GM19438 (cell line): Measurements from ENCODE around the gene NRF1.
"Not testable (repeated sequence)": the region's sequence is repeated elsewhere in the genome, so short reads cannot be mapped to it uniquely, and the experiment has no call there.

ENCODE experiments used
- ATAC-seq: cut with Tn5 transposase; IDR thresholded peaks from one replicate; pipeline ENCODE4 v1.9.1; 2021; ENCODE audit warnings: low read depth; ENCODE audit not compliant: unreplicated experiment

The NRF1 gene

GRCh38 chr7:129611246-129612111 is at the start of gene NRF1:
Gene NRF1 (plus strand): TSS chr7:129611720. CDS start chr7:129657352, 45,632 bp downstream.
- peak; percentile 61 for ATAC-seq

GRCh38 chr7:129566323-129566722 is 45.2 kb upstream of the NRF1 start:
- not testable (repeated sequence) for ATAC-seq

DNA sequence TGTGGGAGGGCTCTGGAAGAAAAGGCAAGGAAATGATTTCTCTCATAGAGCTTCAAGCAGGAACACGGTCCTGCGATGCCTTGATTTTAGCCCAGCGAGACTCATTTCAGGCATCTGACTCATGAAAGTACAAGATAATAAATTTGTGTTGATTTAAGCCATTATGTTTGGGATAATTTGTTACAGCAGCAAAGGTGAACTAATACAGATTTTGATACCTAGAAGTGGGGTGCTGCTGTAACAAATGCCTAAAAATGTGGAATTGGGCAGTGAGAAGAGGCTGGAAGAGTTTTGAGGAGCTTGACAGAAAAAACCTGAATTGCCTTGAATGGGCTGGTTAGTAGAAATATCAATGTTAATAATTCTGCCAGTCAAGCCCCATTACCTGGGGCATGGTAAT is 44.1 kb upstream of the NRF1 start:
- ATAC-seq: no peak

DNA sequence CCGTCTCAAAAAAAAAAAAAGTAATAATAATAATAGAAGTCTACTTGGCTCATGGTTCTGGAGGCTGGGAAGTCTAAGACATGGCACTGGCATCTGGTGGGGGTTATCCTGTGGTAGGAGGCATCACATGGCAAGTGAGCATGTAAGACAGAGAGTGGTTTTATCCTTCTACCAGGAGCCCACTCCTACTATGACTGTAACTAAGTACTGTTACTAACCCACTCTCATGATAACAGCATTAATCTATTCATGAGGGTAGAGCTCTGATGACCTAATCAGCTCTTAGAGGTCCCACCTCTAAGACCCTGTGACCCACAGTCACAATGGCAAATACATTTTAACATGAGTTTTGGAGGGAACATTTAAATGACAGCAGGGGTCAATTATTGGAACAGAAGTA is 43.3 kb upstream of the NRF1 start:
- ATAC-seq: no peak

GRCh38 chr7:129569326-129569725 is 42.2 kb upstream of the NRF1 start:
- no peak for ATAC-seq

- ATAC-seq: no peak
Measured at GRCh38 chr7:129569811-129570215, 41.7 kb upstream of the NRF1 start.

GRCh38 chr7:129571201-129571600 is 40.3 kb upstream of the NRF1 start:
- no peak for ATAC-seq

DNA sequence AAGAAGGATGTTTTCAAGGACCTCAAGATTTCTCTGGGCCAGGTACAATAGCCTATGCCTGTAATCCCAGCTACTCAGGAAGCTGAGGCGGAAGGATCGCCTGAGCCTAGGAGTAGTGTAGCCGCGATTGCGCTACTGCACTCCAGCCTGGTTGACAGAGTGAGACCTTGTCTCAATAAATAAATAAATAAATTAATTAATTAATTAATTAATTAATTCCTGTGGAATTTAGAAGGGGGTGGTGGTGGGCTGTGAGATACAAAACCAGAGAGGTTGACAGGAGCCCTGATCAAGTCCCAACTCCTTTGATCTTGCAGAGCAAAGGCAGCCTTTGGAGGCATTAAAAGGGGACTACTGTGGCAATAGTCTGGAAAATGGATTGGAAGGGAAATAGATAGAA is 39.3 kb upstream of the NRF1 start:
- no peak for ATAC-seq

DNA sequence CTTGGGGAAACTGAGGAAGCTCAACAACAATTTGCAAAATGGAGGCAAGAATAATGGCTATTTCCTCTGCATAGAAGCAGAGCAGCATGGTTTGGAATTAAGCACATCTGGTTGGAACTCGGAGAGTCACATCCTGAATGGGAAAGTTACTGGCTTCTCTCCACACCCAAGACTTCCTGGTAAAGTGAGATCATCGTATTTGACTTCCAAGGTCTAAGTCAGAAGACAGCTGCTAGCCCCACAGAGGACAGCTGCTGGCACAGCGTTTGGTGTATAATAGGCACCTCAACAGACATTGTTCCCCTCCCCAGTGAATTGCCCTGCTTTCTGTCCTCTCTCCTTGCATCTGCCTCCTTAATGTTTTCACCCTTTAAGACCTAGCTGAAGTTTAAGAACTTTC is 37.0 kb upstream of the NRF1 start:
- ATAC-seq: no peak

DNA sequence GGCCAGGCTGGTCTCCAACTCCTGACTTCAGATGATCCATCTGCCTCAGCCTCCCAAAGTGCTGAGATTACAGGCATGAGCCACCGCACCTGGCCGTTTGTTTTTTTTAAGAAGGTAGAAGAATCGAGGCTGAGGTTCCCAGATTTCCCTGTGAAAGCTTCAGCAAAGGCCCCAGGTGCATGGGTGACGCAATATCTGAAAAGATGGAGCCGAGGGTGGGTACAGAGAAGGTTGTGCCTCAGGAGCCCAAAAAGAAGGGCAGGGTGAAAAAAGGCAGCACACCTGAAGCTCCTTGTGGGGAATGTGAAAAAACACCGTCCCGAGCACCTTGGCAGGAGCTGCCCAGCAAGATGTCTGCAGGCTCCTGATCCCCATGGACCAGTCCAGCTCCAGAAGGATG is 35.8 kb upstream of the NRF1 start:
- ATAC-seq: no peak

DNA sequence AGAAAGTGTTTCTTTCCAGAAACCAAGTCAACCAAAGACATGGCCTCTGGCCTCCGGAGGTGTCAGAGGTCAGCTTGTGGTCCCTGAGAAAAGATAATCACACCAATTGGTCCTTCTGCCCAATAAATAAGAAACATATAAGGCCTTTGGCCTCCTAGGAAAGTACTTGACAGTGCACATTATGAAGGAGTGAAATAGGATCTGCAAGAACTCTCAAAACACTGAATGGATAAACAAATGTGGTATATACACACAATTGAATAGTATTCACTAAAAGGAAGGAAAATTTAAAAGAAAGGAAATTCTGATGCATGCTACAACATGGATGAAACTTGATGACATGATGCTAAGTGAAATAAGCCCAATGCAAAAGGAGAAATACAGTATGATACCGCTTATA is 35.4 kb upstream of the NRF1 start:
- ATAC-seq: no peak

- ATAC-seq: no peak
Measured at GRCh38 chr7:129578829-129579228, 32.7 kb upstream of the NRF1 start.

GRCh38 chr7:129586179-129586578 is 25.3 kb upstream of the NRF1 start:
- ATAC-seq: not testable (repeated sequence)

GRCh38 chr7:129588268-129588667 is 23.3 kb upstream of the NRF1 start:
- ATAC-seq: no peak

- no peak for ATAC-seq
Measured at GRCh38 chr7:129591868-129592267, 19.7 kb upstream of the NRF1 start.

DNA sequence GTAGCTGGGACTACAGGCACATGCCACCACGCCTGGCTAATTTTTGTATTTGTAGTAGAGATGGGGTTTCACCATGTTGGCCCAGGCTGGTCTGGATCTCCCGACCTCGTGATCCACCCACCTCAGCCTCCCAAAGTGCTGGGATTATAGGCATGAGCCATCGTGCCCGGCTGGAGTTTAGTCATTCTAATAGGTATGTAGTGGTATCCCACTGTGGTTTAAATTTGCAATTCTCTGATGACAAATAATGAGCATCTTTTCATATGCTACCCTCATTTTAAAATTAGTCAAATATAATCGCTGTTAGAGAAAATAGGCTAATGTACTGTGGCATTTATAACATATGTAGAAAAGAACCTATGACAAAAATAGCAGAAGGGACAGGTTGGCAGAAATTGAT is 15.1 kb upstream of the NRF1 start:
- ATAC-seq: not testable (repeated sequence)

GRCh38 chr7:129597672-129598071 is 13.8 kb upstream of the NRF1 start:
- ATAC-seq: no peak

DNA sequence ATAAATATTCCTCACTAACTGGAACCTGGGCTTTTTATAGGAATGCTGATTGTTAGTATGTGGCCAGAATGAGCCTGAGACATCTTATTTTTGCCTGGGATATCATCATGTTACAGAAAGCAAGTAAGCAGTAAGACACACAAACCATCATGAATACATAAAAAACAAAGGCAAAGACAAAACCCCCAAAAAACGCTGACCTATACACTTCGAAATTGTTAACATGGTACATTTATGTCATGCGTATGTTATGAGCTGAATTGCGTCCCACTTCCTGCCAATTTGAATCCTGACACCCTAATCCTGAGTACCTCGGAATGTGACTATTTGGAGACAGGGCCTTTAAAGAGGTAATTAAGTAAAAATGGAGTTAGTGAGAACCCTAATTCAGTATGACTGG is 12.3 kb upstream of the NRF1 start:
- ATAC-seq: no peak

- not testable (repeated sequence) for ATAC-seq
Measured at GRCh38 chr7:129603594-129603993, 7.9 kb upstream of the NRF1 start.

GRCh38 chr7:129604021-129604420 is 7.5 kb upstream of the NRF1 start:
- not testable (repeated sequence) for ATAC-seq

GRCh38 chr7:129604713-129605437 is 6.6 kb upstream of the NRF1 start:
- no peak for ATAC-seq
